Inflammatory macrophage treated with lipopolysaccharide for 4 hours (primary cell): ENCODE measurements around the gene AP2S1.
"Not testable (repeated sequence)": the region's sequence is repeated elsewhere in the genome, so short reads cannot be mapped to it uniquely, and the experiment has no call there.

Experiments used
- DNase-seq: peaks from one replicate; pipeline ENCODE4 v3.0.0-alpha.2; 2020

Gene AP2S1

DNA sequence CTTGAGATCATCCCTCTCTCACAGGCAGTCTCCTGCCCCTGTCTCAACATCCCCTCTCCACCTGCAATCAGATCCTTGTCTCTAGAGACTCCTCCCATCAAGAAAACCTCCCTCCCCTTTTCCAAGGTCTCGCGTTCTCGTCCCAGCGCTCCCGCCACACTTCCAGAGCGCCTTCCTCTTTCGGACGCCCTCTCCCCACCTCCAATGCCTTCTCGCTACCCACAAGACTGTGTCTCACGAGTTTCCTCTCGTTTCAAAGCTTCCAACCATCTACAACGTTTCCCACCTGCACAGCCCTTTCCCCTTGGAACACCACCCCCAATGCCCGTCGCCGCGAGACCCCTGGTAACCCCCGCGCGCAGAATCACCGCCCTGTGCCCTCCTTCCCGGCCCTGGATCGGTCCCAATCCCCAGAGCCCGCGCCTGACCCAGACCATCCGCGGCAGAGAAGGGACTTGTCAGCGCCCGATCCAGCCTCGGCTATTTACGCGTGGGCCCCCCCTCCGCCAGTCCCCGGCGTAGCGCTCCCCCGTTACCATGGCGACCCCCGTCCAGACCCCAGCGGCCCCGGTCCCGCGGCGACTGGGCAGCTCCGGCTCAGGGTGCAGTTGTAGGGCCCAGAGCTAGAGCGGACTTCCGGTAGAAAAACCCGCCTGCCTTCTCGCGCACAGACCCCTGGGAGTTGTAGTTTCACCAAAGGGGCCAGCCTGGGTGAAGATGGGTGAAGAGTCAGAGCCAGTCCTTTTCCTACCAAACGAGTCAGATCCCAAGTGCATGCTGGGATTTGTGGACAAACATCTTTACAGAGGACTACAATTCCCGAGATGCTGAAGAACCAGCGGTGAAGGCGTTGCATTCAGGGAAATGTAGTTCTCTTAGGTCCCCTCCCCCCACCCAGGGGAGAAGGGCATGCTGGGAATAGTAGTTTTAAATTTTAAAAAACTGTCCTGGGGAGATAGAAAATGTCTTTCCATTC, at the start of gene AP2S1:
AP2S1 (minus strand) TSS at position 619 of the 976 bp plus-strand sequence; CDS start at position 539, 80 bp downstream.
- peak; percentile 98 for DNase-seq

- no peak for DNase-seq
Observed at GRCh38 chr19:46900341-46900740, 49.7 kb upstream of the AP2S1 start.

GRCh38 chr19:46898731-46899130, 48.1 kb upstream of the AP2S1 start:
- DNase-seq = no peak

DNA sequence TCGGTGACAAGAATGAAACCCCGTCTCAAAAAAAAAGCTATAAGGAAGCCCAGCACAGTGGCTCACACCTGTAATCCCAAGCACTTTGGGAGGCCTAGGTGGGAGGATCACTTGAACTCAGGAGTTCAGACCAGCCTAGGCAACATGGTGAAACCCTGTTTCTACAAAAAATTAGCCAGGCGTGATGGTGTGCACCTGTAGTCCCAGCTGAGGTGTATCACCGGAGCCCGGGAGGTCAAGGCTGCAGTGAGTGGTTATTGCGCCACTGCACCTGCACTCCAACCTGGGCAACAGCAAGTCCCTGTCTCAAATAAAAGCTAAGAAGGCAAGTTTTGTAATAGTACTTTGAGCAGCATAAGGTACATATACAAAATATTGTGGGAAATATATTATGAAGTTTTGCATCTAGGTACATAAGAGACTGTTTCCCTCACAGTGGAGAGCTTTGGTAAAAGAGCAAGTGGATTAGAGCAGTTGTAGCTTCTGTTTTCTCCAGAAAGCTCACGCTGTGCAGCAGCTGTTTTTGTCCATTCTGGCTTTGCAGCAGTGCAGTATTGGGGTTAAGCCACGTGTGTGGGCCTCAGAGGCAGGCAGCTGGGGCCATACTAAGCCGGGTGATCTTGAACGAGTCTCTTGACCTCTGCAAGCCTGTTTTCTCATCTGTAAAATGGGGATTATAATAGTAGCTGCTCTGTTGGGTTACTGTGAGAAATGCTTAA, 45.6 kb upstream of the AP2S1 start:
- no peak for DNase-seq

GRCh38 chr19:46892252-46893179, 41.9 kb upstream of the AP2S1 start:
- DNase-seq = no peak

DNA sequence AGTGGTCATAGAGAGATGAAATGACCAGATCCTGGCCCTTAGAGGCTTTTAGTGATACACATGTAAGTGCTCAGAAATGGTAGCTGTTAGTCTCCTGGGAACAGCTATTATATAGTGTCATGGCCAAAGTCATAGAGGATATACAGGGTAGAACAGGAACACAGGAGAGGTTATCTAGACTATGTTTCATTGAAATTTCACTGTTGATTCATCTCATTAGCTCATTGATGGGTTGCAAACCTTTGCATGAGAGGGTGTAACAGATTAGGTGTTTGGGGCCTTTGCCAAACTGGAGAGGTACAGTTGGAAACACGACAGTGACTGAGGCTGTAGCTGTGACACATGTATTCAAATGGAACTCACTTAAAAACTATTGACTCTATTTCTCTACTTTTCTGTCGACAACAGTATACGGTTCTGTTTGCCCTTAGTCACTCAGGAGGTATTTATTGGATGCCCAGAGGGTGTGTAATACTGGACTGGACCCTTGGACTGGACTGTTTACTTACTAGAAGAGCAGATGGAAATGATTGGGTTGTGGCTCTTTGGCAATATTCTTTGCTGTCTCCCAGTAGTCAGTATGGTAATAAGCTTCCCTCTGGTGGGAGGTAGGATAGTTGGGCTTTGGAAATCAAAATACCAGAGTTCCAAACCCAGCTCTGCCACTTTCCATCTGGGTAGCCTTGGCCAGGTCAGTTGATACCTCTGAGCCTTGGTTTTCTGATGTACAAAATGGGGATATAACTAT, 40.0 kb upstream of the AP2S1 start:
- no peak for DNase-seq

GRCh38 chr19:46887240-46887782, 36.7 kb upstream of the AP2S1 start:
- DNase-seq = peak; percentile 66

DNA sequence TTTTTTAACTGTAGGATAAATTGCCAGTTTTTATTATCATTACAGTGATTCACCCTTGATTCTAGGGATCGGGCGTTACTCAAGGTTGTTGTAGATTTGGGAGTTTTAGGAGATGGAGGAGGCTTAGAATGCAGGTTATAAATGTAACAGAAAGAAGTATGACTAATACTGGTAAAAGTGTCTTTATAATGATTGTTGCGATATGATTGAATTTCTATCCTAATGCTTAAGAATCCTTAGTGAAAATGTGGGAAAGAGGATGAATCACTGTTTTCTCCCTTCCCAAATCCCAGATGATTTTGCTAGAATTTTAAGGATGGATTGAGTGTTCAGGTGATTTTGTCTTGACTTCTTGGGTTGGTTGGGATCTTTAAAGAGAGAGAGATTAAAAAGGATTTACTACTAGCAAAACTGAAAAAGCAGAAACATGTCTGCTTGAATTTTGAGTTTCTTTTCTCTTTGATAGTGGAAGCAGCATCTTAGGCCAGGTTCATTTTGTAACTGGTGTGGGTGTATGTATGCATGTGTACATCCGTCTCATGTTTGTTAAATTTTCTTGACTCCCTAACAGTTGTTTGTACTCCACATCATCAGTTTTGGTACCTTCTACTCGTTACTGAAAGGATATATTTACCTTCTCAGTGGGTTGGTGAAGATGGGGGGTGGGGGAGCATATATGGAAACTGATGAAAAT, 36.0 kb upstream of the AP2S1 start:
- peak; percentile 49 for DNase-seq

DNA sequence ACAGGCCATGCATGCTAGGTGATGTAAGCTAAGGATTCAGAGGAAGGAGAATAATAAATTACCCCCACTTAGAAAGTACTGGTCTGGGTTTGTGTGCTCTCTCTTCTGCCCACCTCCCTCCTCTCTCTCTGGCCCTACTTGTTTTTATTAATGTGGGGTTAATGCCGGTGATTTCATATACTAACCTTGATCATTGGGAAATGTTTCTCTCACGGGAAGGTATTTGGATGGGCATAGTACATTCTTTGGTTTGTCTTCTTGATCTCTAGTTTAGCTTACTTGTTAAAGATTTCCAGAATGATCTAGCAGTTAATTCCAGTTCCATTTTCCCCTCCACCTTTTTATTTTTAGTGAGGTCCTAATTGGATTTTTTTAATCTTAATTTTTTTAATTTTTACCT, 34.8 kb upstream of the AP2S1 start:
- DNase-seq = no peak

- not testable (repeated sequence) for DNase-seq
Observed at GRCh38 chr19:46882751-46883150, 32.1 kb upstream of the AP2S1 start.

GRCh38 chr19:46882034-46882433, 31.4 kb upstream of the AP2S1 start:
- no peak for DNase-seq

GRCh38 chr19:46881092-46881491, 30.4 kb upstream of the AP2S1 start:
- no peak for DNase-seq

DNA sequence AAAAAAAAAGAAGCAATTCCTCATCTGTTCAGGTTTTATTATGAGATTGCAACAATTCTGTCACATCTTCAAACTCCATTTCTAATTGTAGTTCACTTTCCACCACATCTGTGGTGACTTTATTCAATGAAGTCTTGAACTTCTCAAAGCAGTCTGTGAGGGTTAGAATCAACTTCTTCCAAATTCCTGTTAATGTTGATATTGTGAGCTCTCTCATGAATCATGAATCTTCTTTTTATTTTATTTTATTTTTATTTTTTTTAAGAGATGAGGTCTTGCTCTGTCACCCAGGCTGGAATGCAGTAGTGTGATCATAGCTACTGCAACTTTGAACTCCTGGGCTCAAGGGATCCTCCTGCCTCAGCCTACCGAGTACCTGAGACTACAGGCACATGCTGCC, 29.8 kb upstream of the AP2S1 start:
- DNase-seq = no peak

GRCh38 chr19:46878613-46879375, 28.1 kb upstream of the AP2S1 start:
- no peak for DNase-seq

DNA sequence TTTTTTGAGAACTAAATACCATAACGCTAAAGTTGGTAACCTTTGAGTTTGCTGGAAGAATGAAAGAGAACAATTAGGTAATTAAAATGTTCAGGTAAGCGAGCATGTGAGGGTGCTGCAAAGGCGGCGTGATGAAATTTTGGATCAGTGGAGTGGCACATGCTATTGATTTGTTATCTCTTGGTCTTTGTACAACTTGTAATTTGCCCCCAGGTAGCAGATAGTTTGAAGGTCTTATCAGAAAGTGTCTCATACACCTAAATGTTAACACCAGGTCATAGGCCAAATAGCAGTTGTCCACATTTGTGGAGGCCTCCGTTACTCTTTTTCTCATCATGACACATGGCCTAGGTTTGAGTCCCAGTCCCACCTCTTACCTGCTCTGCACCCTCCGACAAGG, 25.0 kb upstream of the AP2S1 start:
- DNase-seq = no peak

DNA sequence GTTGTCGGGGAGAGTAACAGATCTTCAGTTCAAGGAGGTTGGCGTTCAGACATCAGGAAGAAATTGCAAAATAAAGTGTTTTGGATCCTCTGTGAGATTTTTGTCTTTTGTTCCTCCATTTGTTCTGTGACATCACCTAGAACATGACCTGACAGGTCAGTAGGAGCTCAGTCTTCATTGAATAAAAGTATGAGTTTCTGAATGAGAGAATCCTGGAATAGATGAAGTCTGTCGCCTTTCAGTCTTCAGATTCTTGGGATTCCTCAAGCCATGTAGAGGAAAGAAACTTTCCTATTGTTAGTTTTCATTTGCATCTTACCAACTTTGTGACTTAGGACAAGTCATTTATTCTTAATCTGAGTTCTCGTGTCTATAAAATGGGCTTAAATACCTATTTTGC, 24.6 kb upstream of the AP2S1 start:
- DNase-seq = no peak

DNA sequence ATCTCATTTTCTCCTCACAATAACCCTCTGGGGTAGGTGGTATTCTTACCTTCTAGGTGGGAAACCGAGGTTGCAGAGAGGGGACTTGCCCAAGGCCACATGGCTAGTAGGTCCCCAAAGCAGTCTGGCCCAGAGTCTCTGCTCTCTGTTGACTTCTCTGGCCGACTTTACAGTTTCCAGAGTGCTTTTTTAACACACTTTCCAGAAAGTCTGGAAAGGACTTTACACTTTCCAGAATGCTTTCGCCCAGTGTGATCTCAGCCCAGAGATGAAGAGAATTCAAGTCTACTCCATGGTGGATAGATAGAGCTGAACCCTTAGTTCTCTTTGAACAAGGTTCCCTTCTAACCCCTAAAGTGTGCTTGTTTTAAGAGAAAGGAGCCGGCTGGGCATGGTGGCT, 22.3 kb upstream of the AP2S1 start:
- DNase-seq = no peak

DNA sequence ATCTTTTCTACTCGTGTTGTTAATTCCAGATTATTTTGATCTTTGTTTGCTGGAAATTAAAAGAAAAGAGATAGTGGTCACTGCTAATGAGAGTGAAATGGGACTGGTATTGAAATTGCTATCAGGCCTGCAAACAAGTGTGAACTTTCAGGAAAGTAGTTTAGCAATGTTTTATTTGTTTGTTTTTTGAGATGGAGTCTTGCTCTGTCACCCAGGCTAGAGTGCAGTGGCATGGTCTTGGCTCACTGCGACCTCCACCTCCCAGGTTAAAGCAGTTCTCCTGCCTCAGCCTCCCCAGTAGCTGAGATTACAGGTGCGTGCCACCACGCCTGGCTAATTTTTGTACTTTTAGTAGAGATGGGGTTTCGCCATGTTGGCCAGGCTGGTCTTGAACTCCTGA, 20.5 kb upstream of the AP2S1 start:
- DNase-seq = not testable (repeated sequence)

DNA sequence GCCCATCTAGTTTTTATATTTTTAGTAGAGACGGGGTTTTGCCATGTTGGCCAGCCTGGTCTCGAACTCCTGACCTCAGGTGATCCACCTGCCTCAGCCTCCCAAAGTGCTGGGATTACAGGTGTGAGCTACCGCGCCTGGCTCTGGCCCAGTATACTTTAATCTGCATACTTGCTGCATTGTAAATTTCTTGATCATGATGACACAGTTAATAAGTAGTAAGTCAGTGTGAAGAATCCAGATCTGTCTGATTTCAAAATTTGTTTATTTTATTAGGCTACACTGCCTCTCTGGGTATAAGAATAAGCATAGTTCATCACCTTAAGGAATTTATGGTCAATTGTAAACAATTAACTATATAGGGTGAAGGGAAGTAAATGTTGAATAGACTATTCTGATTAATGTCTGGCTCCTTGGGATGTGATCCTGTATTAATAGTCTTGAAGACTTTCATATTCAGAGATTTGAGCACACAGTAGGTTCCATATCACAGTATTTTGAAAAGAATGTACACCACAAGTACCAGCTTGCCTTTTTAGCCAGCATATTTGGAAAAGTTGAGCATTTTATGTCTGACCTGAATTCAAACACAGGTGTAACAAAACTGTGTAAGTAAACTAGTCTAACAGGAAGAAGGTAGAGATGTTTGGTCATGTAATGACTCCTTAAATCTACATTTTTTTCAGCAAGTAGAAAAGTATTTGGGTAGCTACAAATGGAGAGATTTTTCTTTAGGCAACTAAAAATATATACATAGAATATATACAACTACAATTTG, 17.6 kb upstream of the AP2S1 start:
- no peak for DNase-seq

DNA sequence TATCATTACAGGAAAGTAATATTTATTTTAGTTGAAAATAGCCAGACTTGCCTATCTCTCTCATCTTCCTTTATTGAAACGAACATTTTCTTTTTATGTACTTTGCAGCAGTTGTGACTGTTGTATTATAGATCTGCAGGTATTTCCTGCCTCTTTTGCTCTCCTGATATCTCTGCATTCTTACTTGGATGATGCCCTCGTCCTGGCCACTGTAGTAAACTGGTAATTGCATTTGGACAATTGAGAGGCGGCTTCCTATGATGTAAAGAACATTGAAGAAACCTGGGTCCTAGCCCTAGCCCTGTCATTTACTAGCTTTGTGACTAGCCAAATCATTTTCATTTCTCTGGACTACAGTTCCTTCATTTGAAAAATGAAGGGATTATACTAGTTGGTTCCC, 16.5 kb upstream of the AP2S1 start:
- DNase-seq = no peak
